K562 (cell line): ENCODE measurements around the gene ZNF768. TPM values are rescaled to one million over a fixed set of nuclear protein-coding genes. Genes with fewer than 3 reads are reported as not detected.

ENCODE experiments used
- BCOR ChIP-seq: fragments of 450-650 bp; IDR thresholded peaks from 2 replicates; pipeline ENCODE4 v1.6.1; 2016
- CREM ChIP-seq: IDR thresholded peaks from 2 replicates; pipeline ENCODE4 v1.6.1; 2014; ENCODE audit warnings: antibody characterized with exemption, low read depth
- ETV1 ChIP-seq: fragments of 450-650 bp; conservative IDR thresholded peaks from 2 replicates; pipeline ENCODE4 v1.6.1; 2016; ENCODE audit warnings: missing genetic modification characterization, control low read depth, low read depth, missing compliant biosample characterization
- GABPA ChIP-seq: fragments of 200-800 bp; sonication (Bioruptor generic); conservative IDR thresholded peaks from 2 replicates; pipeline ENCODE4 v1.6.1; 2016; ENCODE audit warnings: low read depth, missing genetic modification characterization, missing compliant biosample characterization
- HOMEZ ChIP-seq: fragments of 250-450 bp; sonication (Bioruptor Pico); IDR thresholded peaks from 2 replicates; pipeline ENCODE4 v1.4.0; 2020; ENCODE audit warnings: mild to moderate bottlenecking, moderate library complexity
- MBD2 ChIP-seq: sonication (generic); IDR thresholded peaks from 2 replicates; pipeline ENCODE4 v1.6.1; 2016; ENCODE audit warnings: low read depth, borderline replicate concordance
- MITF ChIP-seq: IDR thresholded peaks from 2 replicates; pipeline ENCODE4 v1.6.1; 2014; ENCODE audit warnings: antibody characterized with exemption
- NFYB ChIP-seq: IDR thresholded peaks from 2 replicates; pipeline ENCODE4 v1.6.1; 2011; ENCODE audit warnings: mild to moderate bottlenecking, moderate library complexity; ENCODE audit not compliant: insufficient read length; ENCODE audit errors: extremely low read depth
- NRF1 ChIP-seq, 2 experiments: fragments of 450-650 bp; IDR thresholded peaks in 1 of 2; conservative IDR thresholded peaks in 1 of 2; 2 replicates each; pipeline ENCODE4 v1.6.1; 2014; ENCODE audit warnings: mild to moderate bottlenecking in 2 of 2
- POLR2B ChIP-seq: fragments of 450-650 bp; IDR thresholded peaks from 2 replicates; pipeline ENCODE4 v1.6.1; 2018; ENCODE audit warnings: low read depth; ENCODE audit not compliant: partially characterized antibody
- PREB ChIP-seq: sonication (generic); formaldehyde crosslinking; IDR thresholded peaks from 2 replicates; pipeline ENCODE4 v1.8.1; 2023; ENCODE audit warnings: mild to moderate bottlenecking, missing genetic modification reagents
- RBM17 ChIP-seq: fragments of 200-400 bp; formaldehyde crosslinking; IDR thresholded peaks from 2 replicates; pipeline ENCODE4 v1.6.1; 2017; ENCODE audit warnings: low read depth, mild to moderate bottlenecking, low read length, borderline replicate concordance
- SIN3B ChIP-seq: fragments of 450-650 bp; IDR thresholded peaks from 2 replicates; pipeline ENCODE4 v1.6.1; 2017; ENCODE audit warnings: low read depth, mild to moderate bottlenecking, moderate library complexity
- SIX5 ChIP-seq, 2 experiments: IDR thresholded peaks; 2 replicates each; pipeline ENCODE4 v1.6.1; 2011; ENCODE audit warnings: low read length in 2 of 2, borderline replicate concordance in 1 of 2, low read depth in 1 of 2, mild to moderate bottlenecking in 1 of 2, moderate library complexity in 1 of 2; ENCODE audit not compliant: insufficient read depth in 1 of 2
- SMAD1 ChIP-seq: fragments of 150-350 bp; IDR thresholded peaks from 2 replicates; pipeline ENCODE4 v1.6.1; 2014; ENCODE audit warnings: low read length, low read depth; ENCODE audit not compliant: partially characterized antibody
- SMARCA5 ChIP-seq: fragments of 450-650 bp; IDR thresholded peaks from 2 replicates; pipeline ENCODE4 v1.6.1; 2016
- STAT5A ChIP-seq: IDR thresholded peaks from 2 replicates; pipeline ENCODE4 v1.6.1; 2012; ENCODE audit warnings: low read length, inconsistent platforms, borderline replicate concordance
- TEAD1 ChIP-seq, 2 experiments: fragments of 450-650 bp in 1 of 2; sonication (generic) in 1 of 2; formaldehyde crosslinking; IDR thresholded peaks; 2 replicates each; pipeline versions ENCODE4 v1.4.0 to v1.8.0; 2020 to 2022; ENCODE audit warnings: mild to moderate bottlenecking in 2 of 2, missing genetic modification reagents in 1 of 2
- TGIF2 ChIP-seq: sonication (generic); formaldehyde crosslinking; IDR thresholded peaks from 2 replicates; pipeline ENCODE4 v1.8.1; 2022; ENCODE audit warnings: mild to moderate bottlenecking, missing genetic modification reagents, moderate library complexity
- VEZF1 ChIP-seq: fragments of 200-800 bp; sonication (Bioruptor generic); IDR thresholded peaks from 2 replicates; pipeline ENCODE4 v1.6.1; 2017; ENCODE audit warnings: missing genetic modification characterization, missing compliant biosample characterization
- YBX1 ChIP-seq: fragments of 450-650 bp; IDR thresholded peaks from 2 replicates; pipeline ENCODE4 v1.7.1; 2016; ENCODE audit warnings: mild to moderate bottlenecking
- ZNF12 ChIP-seq: sonication (generic); formaldehyde crosslinking; IDR thresholded peaks from 2 replicates; pipeline ENCODE4 v1.4.0; 2020; ENCODE audit warnings: mild to moderate bottlenecking, missing genetic modification reagents
- ZNF57 ChIP-seq: fragments of 450-650 bp; formaldehyde crosslinking; IDR thresholded peaks from 2 replicates; pipeline ENCODE4 v1.4.0; 2020; ENCODE audit warnings: mild to moderate bottlenecking, moderate library complexity
- ZNF75A ChIP-seq: fragments of 450-650 bp; formaldehyde crosslinking; IDR thresholded peaks from 2 replicates; pipeline ENCODE4 v1.4.0; 2020; ENCODE audit warnings: mild to moderate bottlenecking
- polyA plus RNA-seq, 8 experiments: library from polyadenylated mRNA; depleted of rRNA in 4 of 8; stranded (reverse) in 5 of 8; unstranded in 3 of 8; fragments of >200 nt; fragmentation: Nextera tagmentation in 2 of 8; fragmentation: Illumina TruSeq in 1 of 8; extraction: Ambion mirVana in 2 of 8; extraction: Trizol in 1 of 8; gene quantifications; 2 replicates each; pipeline versions ENCODE4 v1.2.1 to v1.2.3, GENCODE V29; 2011 to 2014; ENCODE audit warnings: inconsistent platforms in 1 of 8, missing spikeins in 1 of 8
- total RNA-seq, 7 experiments: library from RNA; depleted of rRNA in 6 of 7; stranded (reverse); fragments of >200 nt in 6 of 7; fragmentation: Illumina TruSeq in 2 of 7; extraction: Trizol in 2 of 7; gene quantifications; 2 replicates each; pipeline versions ENCODE4 v1.2.1 to v1.2.3, GENCODE V29; 2011 to 2021; ENCODE audit warnings: low replicate concordance in 1 of 7

The ZNF768 gene
- total and polyA plus RNA-seq, 9 of the 15 experiments (the other 6 are each of a cell fraction or from before 2014, with no cell fraction given): 0.13 to 50.7 (median 26.9) TPM

- peak; percentile 82; the same call in 1 of the 2 replicates for TF ChIP-seq VEZF1 (CRISPR knock-in tag)
- peak in 1 of 2 experiments; percentile 70; a peak in 2 of 4 replicates for TF ChIP-seq TEAD1 (CRISPR knock-in tag; IDR thresholded peaks at IDR 0.05)
- peak; percentile 65 for TF ChIP-seq GABPA (tag)
- TF ChIP-seq CREM: peak; percentile 81
- no peak for TF ChIP-seq SMARCA5
- TF ChIP-seq RBM17: no peak
- TF ChIP-seq ETV1 (tag): 0 out of 2 replicates have a peak, but pooled peaks have one; percentile 10
- no peak for TF ChIP-seq YBX1
- no peak for TF ChIP-seq ZNF12 (CRISPR knock-in tag)
- TF ChIP-seq NFYB: no peak
- no peak for TF ChIP-seq HOMEZ
- no peak for TF ChIP-seq MITF
- TF ChIP-seq MBD2: no peak
- peak; percentile 30 to 61; a peak in 2 of 4 replicates for TF ChIP-seq SIX5 (IDR thresholded peaks at IDR 0.05; ENCODE audit: borderline replicate concordance in 1 of 2, insufficient read depth in 1 of 2, low read depth in 1 of 2, low read length in 2 of 2)
- peak; percentile 33 for TF ChIP-seq SMAD1
- TF ChIP-seq NRF1 (conservative IDR thresholded peaks at IDR 0.05 in 1 of 2, IDR thresholded peaks at IDR 0.05 in 1 of 2): peak; percentile 89 to 91
- TF ChIP-seq PREB: no peak
- no peak for TF ChIP-seq ZNF57 (CRISPR knock-in tag)
- no peak for TF ChIP-seq BCOR
- TF ChIP-seq ZNF75A (CRISPR knock-in tag): no peak
- no peak for TF ChIP-seq TGIF2 (CRISPR knock-in tag)
- no peak for TF ChIP-seq STAT5A
- TF ChIP-seq POLR2B: peak; percentile 55
- TF ChIP-seq SIN3B: peak; percentile 66; the same call in 1 of the 2 replicates
These were observed 31.8 kb upstream of the ZNF768 start, which contains the start of gene ZNF764 (continued) for GRCh38 chr16:30557957-30558788.
